Measurements from ENCODE around the gene ESYT3. TPM values are rescaled to one million over a fixed set of nuclear protein-coding genes. Genes with fewer than 3 reads are reported as not detected.

Gene ESYT3
- total and polyA plus RNA-seq, 2 experiments from 2014 or later = 3.5 to 8.2 TPM

- no peak overlapping the region for H3K4me3 Mint-ChIP-seq
- Histone ChIP-seq H3F3A (replicated peaks; ENCODE audit: low read depth) (no peaks in the 10 kb centered on the region), H3K9me2 (ENCODE audit: insufficient read depth) (no peaks in the 10 kb centered on the region), H3K4me2 (no peak overlapping the region), H3K4me1 (ENCODE audit: insufficient read depth) (peaks cover 7% of the 10 kb centered on the region; the same call in 1 of the 2 replicates), H2AFZ (no peak overlapping the region), H3K79me2 (replicated peaks; ENCODE audit: insufficient read depth) (no peaks in the 10 kb centered on the region), H3K27ac (ENCODE audit: low read depth) (no peak overlapping the region), H3K27me3 (ENCODE audit: insufficient read depth) (peaks cover 24% of the 10 kb centered on the region), H4K20me1 (replicated peaks; ENCODE audit: insufficient read depth) (peaks cover 11% of the 10 kb centered on the region), H3K4me3 (no peak overlapping the region), H3K36me3 (ENCODE audit: insufficient read depth) (no peaks in the 10 kb centered on the region)
- ATAC-seq = no peak
- H3K27me3 Mint-ChIP-seq (ENCODE audit: insufficient read depth, low read depth, poor library complexity) = peaks cover 23% of the 10 kb centered on the region
- H3K36me3 Mint-ChIP-seq (ENCODE audit: low read depth) = peaks cover 2% of the 10 kb centered on the region; the same call in 1 of the 3 replicates
- peaks cover 17% of the 10 kb centered on the region for H3K4me1 Mint-ChIP-seq
- H3K9me3 Mint-ChIP-seq = no peaks in the 10 kb centered on the region; the same call in 2 of the 3 replicates
- DNase-seq (ENCODE audit: low spot score) = no peak
- no peak for TF ChIP-seq EZH2phosphoT487 (IDR thresholded peaks at IDR 0.05; ENCODE audit: unreplicated experiment)
- no peak overlapping the region for H3K27ac Mint-ChIP-seq
Measured at GRCh38 chr3:138439646-138440045, 5.2 kb downstream of the ESYT3 start.

GRCh38 chr3:138440121-138440521, 5.7 kb downstream of the ESYT3 start:
- no peak overlapping the region for H3K4me2 ChIP-seq
- H2AFZ ChIP-seq = no peak overlapping the region
- no peak overlapping the region for H3K27ac Mint-ChIP-seq
- no peak overlapping the region for H3K27ac ChIP-seq (ENCODE audit: low read depth)
- ATAC-seq (no peak), DNase-seq (ENCODE audit: low spot score) (peak; percentile 28)
- H3K36me3 Mint-ChIP-seq (ENCODE audit: low read depth) = peaks cover 2% of the 10 kb centered on the region; the same call in 1 of the 3 replicates
- peaks cover 17% of the 10 kb centered on the region for H3K4me1 Mint-ChIP-seq
- H3K27me3 Mint-ChIP-seq (ENCODE audit: insufficient read depth, low read depth, poor library complexity) = peaks cover 23% of the 10 kb centered on the region
- H3K9me2 ChIP-seq (ENCODE audit: insufficient read depth) = no peaks in the 10 kb centered on the region
- H3K36me3 ChIP-seq (ENCODE audit: insufficient read depth) = no peaks in the 10 kb centered on the region
- H3K9me3 Mint-ChIP-seq = no peaks in the 10 kb centered on the region; the same call in 2 of the 3 replicates
- H3K4me3 ChIP-seq = no peak overlapping the region
- H3K4me1 ChIP-seq (ENCODE audit: insufficient read depth) = peaks cover 7% of the 10 kb centered on the region; the same call in 1 of the 2 replicates
- H3K4me3 Mint-ChIP-seq = no peak overlapping the region
- peaks cover 11% of the 10 kb centered on the region for H4K20me1 ChIP-seq (replicated peaks; ENCODE audit: insufficient read depth)
- peaks cover 19% of the 10 kb centered on the region for H3K27me3 ChIP-seq (ENCODE audit: insufficient read depth)
- TF ChIP-seq CTCF (conservative IDR thresholded peaks at IDR 0.05; ENCODE audit: low read depth in 2 of 2) (no peak), JUNB (IDR thresholded peaks at IDR 0.05; ENCODE audit: unreplicated experiment) (no peak), EZH2phosphoT487 (IDR thresholded peaks at IDR 0.05; ENCODE audit: unreplicated experiment) (no peak), CREB1 (CRISPR knock-in tag; IDR thresholded peaks at IDR 0.05; ENCODE audit: low read depth) (no peak)
- no peaks in the 10 kb centered on the region for H3K79me2 ChIP-seq (replicated peaks; ENCODE audit: insufficient read depth)
- no peaks in the 10 kb centered on the region for H3F3A ChIP-seq (replicated peaks; ENCODE audit: low read depth)

DNA sequence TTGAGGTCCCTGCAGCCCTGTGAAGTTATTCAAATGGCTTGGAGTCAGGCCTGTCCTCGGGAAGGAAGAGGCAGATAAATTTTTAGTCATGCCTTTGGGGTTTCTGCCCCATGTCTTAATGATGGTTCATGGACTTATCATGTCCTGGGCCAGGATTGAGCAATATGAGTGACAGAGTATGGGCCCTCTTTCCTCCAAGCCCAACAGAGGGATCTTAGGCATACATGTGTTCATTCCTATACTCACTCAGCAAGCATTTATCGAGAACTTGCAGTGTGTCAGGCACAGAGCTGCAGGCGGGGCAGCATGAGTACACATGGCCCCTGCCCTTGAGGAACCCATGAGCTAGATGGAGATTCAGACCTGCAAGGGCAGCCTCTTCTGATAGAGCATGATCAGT, 6.2 kb downstream of the ESYT3 start:
- no peaks in the 10 kb centered on the region for H3K79me2 ChIP-seq (replicated peaks; ENCODE audit: insufficient read depth)
- Mint-ChIP-seq H3K36me3 (ENCODE audit: low read depth) (peaks cover 2% of the 10 kb centered on the region; the same call in 1 of the 3 replicates), H3K4me3 (no peak overlapping the region), H3K4me1 (peaks cover 17% of the 10 kb centered on the region), H3K27me3 (ENCODE audit: insufficient read depth, low read depth, poor library complexity) (peaks cover 21% of the 10 kb centered on the region), H3K27ac (no peak overlapping the region), H3K9me3 (no peaks in the 10 kb centered on the region; the same call in 2 of the 3 replicates)
- no peaks in the 10 kb centered on the region for H3K36me3 ChIP-seq (ENCODE audit: insufficient read depth)
- no peak for ATAC-seq
- DNase-seq (ENCODE audit: low spot score) = no peak
- no peak overlapping the region for H3K27ac ChIP-seq (ENCODE audit: low read depth)
- H2AFZ ChIP-seq = no peak overlapping the region
- H3F3A ChIP-seq (replicated peaks; ENCODE audit: low read depth) = no peaks in the 10 kb centered on the region
- no peak overlapping the region for H3K4me2 ChIP-seq
- H3K4me1 ChIP-seq (ENCODE audit: insufficient read depth) = peaks cover 7% of the 10 kb centered on the region; the same call in 1 of the 2 replicates
- no peaks in the 10 kb centered on the region for H3K9me2 ChIP-seq (ENCODE audit: insufficient read depth)
- H4K20me1 ChIP-seq (replicated peaks; ENCODE audit: insufficient read depth) = peaks cover 11% of the 10 kb centered on the region
- no peak overlapping the region for H3K4me3 ChIP-seq
- peaks cover 14% of the 10 kb centered on the region for H3K27me3 ChIP-seq (ENCODE audit: insufficient read depth)
- TF ChIP-seq NANOG (IDR thresholded peaks at IDR 0.05; ENCODE audit: borderline replicate concordance) (no peak), STAT1 (IDR thresholded peaks at IDR 0.05; ENCODE audit: unreplicated experiment) (no peak), CTCF (conservative IDR thresholded peaks at IDR 0.05; ENCODE audit: low read depth in 2 of 2) (no peak), POLR2AphosphoS5 (IDR thresholded peaks at IDR 0.05; ENCODE audit: low read depth) (no peak), ETS1 (IDR thresholded peaks at IDR 0.05) (no peak), ZNF331 (CRISPR knock-in tag; IDR thresholded peaks at IDR 0.05; ENCODE audit: low read depth) (no peak), EZH2phosphoT487 (IDR thresholded peaks at IDR 0.05; ENCODE audit: unreplicated experiment) (no peak), ZNF114 (CRISPR knock-in tag; IDR thresholded peaks at IDR 0.05) (no peak)
- TF ChIP-seq, protein P1, sequence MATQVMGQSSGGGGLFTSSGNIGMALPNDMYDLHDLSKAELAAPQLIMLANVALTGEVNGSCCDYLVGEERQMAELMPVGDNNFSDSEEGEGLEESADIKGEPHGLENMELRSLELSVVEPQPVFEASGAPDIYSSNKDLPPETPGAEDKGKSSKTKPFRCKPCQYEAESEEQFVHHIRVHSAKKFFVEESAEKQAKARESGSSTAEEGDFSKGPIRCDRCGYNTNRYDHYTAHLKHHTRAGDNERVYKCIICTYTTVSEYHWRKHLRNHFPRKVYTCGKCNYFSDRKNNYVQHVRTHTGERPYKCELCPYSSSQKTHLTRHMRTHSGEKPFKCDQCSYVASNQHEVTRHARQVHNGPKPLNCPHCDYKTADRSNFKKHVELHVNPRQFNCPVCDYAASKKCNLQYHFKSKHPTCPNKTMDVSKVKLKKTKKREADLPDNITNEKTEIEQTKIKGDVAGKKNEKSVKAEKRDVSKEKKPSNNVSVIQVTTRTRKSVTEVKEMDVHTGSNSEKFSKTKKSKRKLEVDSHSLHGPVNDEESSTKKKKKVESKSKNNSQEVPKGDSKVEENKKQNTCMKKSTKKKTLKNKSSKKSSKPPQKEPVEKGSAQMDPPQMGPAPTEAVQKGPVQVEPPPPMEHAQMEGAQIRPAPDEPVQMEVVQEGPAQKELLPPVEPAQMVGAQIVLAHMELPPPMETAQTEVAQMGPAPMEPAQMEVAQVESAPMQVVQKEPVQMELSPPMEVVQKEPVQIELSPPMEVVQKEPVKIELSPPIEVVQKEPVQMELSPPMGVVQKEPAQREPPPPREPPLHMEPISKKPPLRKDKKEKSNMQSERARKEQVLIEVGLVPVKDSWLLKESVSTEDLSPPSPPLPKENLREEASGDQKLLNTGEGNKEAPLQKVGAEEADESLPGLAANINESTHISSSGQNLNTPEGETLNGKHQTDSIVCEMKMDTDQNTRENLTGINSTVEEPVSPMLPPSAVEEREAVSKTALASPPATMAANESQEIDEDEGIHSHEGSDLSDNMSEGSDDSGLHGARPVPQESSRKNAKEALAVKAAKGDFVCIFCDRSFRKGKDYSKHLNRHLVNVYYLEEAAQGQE (IDR thresholded peaks at IDR 0.05; ENCODE audit: unreplicated experiment) = no peak
